Neural progenitor cell (in vitro differentiated cells): ENCODE data around the gene TMEM106C.

Experiments
- EZH2 ChIP-seq: fragments of 200-600 bp; sonication (generic); IDR thresholded peaks from 2 replicates; pipeline ENCODE4 v1.6.1; 2017; ENCODE audit warnings: antibody characterized with exemption, mild to moderate bottlenecking, moderate library complexity
- TF ChIP-seq, protein P1 (sequence below): fragments of 200-600 bp; sonication (generic); IDR thresholded peaks from 2 replicates; pipeline ENCODE4 v1.5.1; 2017; ENCODE audit warnings: antibody characterized with exemption, mild to moderate bottlenecking

DNA sequence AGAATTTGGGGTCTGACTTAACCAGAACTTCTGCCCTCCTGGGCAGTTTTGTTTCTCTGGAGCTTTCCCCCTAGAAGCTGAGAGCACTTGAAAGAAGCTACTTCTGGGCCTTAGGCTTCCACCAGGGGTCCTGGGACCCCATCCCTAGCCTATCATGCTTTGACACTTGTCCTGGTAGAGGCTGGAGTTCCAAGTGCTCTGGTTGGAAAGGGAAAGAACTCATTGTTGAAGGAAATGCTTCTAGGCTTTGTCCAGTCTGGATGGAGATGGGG, 42.3 kb downstream of the TMEM106C start:
- TF ChIP-seq, protein P1, sequence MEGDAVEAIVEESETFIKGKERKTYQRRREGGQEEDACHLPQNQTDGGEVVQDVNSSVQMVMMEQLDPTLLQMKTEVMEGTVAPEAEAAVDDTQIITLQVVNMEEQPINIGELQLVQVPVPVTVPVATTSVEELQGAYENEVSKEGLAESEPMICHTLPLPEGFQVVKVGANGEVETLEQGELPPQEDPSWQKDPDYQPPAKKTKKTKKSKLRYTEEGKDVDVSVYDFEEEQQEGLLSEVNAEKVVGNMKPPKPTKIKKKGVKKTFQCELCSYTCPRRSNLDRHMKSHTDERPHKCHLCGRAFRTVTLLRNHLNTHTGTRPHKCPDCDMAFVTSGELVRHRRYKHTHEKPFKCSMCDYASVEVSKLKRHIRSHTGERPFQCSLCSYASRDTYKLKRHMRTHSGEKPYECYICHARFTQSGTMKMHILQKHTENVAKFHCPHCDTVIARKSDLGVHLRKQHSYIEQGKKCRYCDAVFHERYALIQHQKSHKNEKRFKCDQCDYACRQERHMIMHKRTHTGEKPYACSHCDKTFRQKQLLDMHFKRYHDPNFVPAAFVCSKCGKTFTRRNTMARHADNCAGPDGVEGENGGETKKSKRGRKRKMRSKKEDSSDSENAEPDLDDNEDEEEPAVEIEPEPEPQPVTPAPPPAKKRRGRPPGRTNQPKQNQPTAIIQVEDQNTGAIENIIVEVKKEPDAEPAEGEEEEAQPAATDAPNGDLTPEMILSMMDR, result no peak
- no peak for TF ChIP-seq EZH2
